K562 (cell line): Measurements from ENCODE around the gene LRP1-AS. TPM values are rescaled to one million over a fixed set of nuclear protein-coding genes. Genes with fewer than 3 reads are reported as not detected.

Experiments
- ATAC-seq: fragments of 200-7000 bp; cut with Tn5 transposase; 3 replicates; pipeline ENCODE4 v1.9.1; 2020; ENCODE audit warnings: moderate library complexity
- BruUV-seq: library from RNA; stranded (reverse); fragments of 400-500 nt; replicated peaks from 2 replicates; lab custom pipeline; 2021; lab: Mats Ljungman, UMichigan
- CTCF ChIA-PET: fragments of 300-600 bp; formaldehyde crosslinking; extraction: SDS; loops from one replicate; lab custom pipeline; 2021; ENCODE audit warnings: low intra/inter-chr PET ratio; lab: Yijun Ruan, JAX
- POLR2A ChIA-PET: fragments of 300-600, 350-650 bp; sonication (Branson Sonifier 250); formaldehyde crosslinking; extraction: SDS; loops from one replicate; lab custom pipeline; 2021; ENCODE audit warnings: antibody characterized with exemption, inconsistent platforms; lab: Yijun Ruan, JAX
- DNase-seq, 4 experiments: peaks; one replicate each; pipeline versions ENCODE4 v3.0.0 to v3.0.0-alpha.2; 2011 to 2018; ENCODE audit warnings: low spot score in 3 of 4, mixed read lengths in 3 of 4; ENCODE audit errors: extremely low read depth in 1 of 4
- FAIRE-seq: peaks from 2 replicates; lab custom pipeline; 2011; peaks lifted over from hg19 to GRCh38; lab: Jason Lieb, UNC
- H2AFZ ChIP-seq: 2 replicates; pipeline ENCODE4 v1.6.0; 2011; ENCODE audit warnings: low read depth, low read length, control low read depth, inconsistent platforms
- H3K27ac ChIP-seq: fragments of 200-600 bp; 3 replicates; pipeline ENCODE4 v1.8.0; 2011; ENCODE audit warnings: low read depth, mild to moderate bottlenecking, control low read depth, inconsistent platforms, low read length, moderate library complexity, mixed read lengths; ENCODE audit errors: extremely low read depth
- H3K27me3 ChIP-seq, 2 experiments: fragments of 300-600 bp in 1 of 2; 2 replicates in 1 of 2; 3 replicates in 1 of 2; pipeline versions ENCODE4 v1.6.0 to v1.8.0; 2011; ENCODE audit warnings: inconsistent platforms in 2 of 2, low read length in 2 of 2, mild to moderate bottlenecking in 1 of 2, mixed read lengths in 1 of 2, moderate library complexity in 1 of 2; ENCODE audit not compliant: control insufficient read depth in 2 of 2, insufficient read depth in 2 of 2
- H3K36me3 ChIP-seq: fragments of 300-600 bp; 3 replicates; pipeline ENCODE4 v1.8.0; 2011; ENCODE audit warnings: mild to moderate bottlenecking, low read length, inconsistent platforms; ENCODE audit not compliant: control insufficient read depth, insufficient read depth
- H3K4me1 ChIP-seq, 2 experiments: fragments of 200-600 bp in 1 of 2; replicated peaks in 1 of 2; 2 replicates in 1 of 2; 3 replicates in 1 of 2; pipeline versions ENCODE4 v1.5.1 to v1.8.0; 2011; ENCODE audit warnings: inconsistent platforms in 2 of 2, low read length in 2 of 2, mild to moderate bottlenecking in 1 of 2, mixed read lengths in 1 of 2, moderate library complexity in 1 of 2; ENCODE audit not compliant: control insufficient read depth in 2 of 2, insufficient read depth in 2 of 2
- H3K4me2 ChIP-seq: 2 replicates; pipeline ENCODE4 v1.6.1; 2011; ENCODE audit warnings: low read length, control low read depth, inconsistent platforms, mixed read lengths; ENCODE audit not compliant: insufficient read depth
- H3K4me3 ChIP-seq: fragments of 200-600 bp; sonication (generic), shearing (Covaris generic); 2 replicates; pipeline ENCODE4 v1.5.1; 2016; ENCODE audit warnings: control low read depth, inconsistent platforms
- H3K79me2 ChIP-seq: fragments of 200-600 bp; 3 replicates; pipeline ENCODE4 v1.8.0; 2011; ENCODE audit warnings: low read length, inconsistent platforms; ENCODE audit not compliant: control insufficient read depth, insufficient read depth
- H3K9ac ChIP-seq, 2 experiments: 2 replicates each; pipeline versions ENCODE4 v1.6.0 to v1.6.1; 2011; ENCODE audit warnings: low read depth in 2 of 2, low read length in 2 of 2, control low read depth in 1 of 2, inconsistent platforms in 1 of 2, mild to moderate bottlenecking in 1 of 2, mixed read lengths in 1 of 2; ENCODE audit not compliant: insufficient read depth in 1 of 2
- H3K9me1 ChIP-seq: one replicate; pipeline ENCODE4 v1.6.0; 2011; ENCODE audit warnings: inconsistent platforms, mild to moderate bottlenecking, low read length, moderate library complexity; ENCODE audit not compliant: control insufficient read depth, insufficient read depth
- H3K9me3 ChIP-seq: replicated peaks from 2 replicates; pipeline ENCODE4 v1.5.1; 2011; ENCODE audit warnings: low read depth, low read length, inconsistent platforms; ENCODE audit not compliant: control insufficient read depth, insufficient read depth
- H4K20me1 ChIP-seq: replicated peaks from 2 replicates; pipeline ENCODE4 v1.6.1; 2011; ENCODE audit warnings: low read length, inconsistent platforms, mixed read lengths; ENCODE audit not compliant: control insufficient read depth, insufficient read depth
- CC2D1A ChIP-seq: fragments of 450-650 bp; IDR thresholded peaks from 2 replicates; pipeline ENCODE4 v1.6.1; 2017; ENCODE audit warnings: mild to moderate bottlenecking
- CHD4 ChIP-seq: fragments of 200-600 bp; sonication (generic); IDR thresholded peaks from 3 replicates; pipeline ENCODE4 v1.6.1; 2012; ENCODE audit warnings: low read depth, mild to moderate bottlenecking, mixed read lengths, low read length, inconsistent platforms; ENCODE audit not compliant: insufficient read depth, insufficient replicate concordance, poor library complexity, severe bottlenecking
- CREB3 ChIP-seq: fragments of 450-650 bp; conservative IDR thresholded peaks from 2 replicates; pipeline ENCODE4 v1.6.1; 2016; ENCODE audit warnings: missing genetic modification characterization, low read depth, mild to moderate bottlenecking, missing compliant biosample characterization, moderate library complexity
- CTCF ChIP-seq, 3 experiments: IDR thresholded peaks in 2 of 3; conservative IDR thresholded peaks in 1 of 3; 2 replicates each; pipeline ENCODE4 v1.5.1; 2011 to 2012; ENCODE audit warnings: low read length in 3 of 3, mild to moderate bottlenecking in 3 of 3, control low read depth in 2 of 3, improper control_type of control experiment in 1 of 3, inconsistent platforms in 1 of 3, low read depth in 1 of 3, mixed read lengths in 1 of 3, moderate library complexity in 1 of 3; ENCODE audit not compliant: insufficient read depth in 2 of 3
- DEAF1 ChIP-seq: fragments of 450-650 bp; formaldehyde crosslinking; IDR thresholded peaks from 2 replicates; pipeline ENCODE4 v1.4.0; 2020; ENCODE audit warnings: mild to moderate bottlenecking, moderate library complexity
- MYC ChIP-seq, 2 experiments: fragments of 250-450 bp in 1 of 2; sonication (Bioruptor Pico) in 1 of 2; IDR thresholded peaks; 2 replicates each; pipeline versions ENCODE4 v1.5.1 to v1.6.1; 2012 to 2021; ENCODE audit warnings: low read depth in 2 of 2, borderline replicate concordance in 1 of 2, improper control_type of control experiment in 1 of 2, low read length in 1 of 2, mild to moderate bottlenecking in 1 of 2, moderate library complexity in 1 of 2
- NFYB ChIP-seq: IDR thresholded peaks from 2 replicates; pipeline ENCODE4 v1.6.1; 2011; ENCODE audit warnings: mild to moderate bottlenecking, moderate library complexity; ENCODE audit not compliant: insufficient read length; ENCODE audit errors: extremely low read depth
- NRF1 ChIP-seq, 2 experiments: fragments of 450-650 bp; IDR thresholded peaks in 1 of 2; conservative IDR thresholded peaks in 1 of 2; 2 replicates each; pipeline ENCODE4 v1.6.1; 2014; ENCODE audit warnings: mild to moderate bottlenecking in 2 of 2
- POLR3G ChIP-seq: IDR thresholded peaks from 2 replicates; pipeline ENCODE4 v1.6.1; 2011; ENCODE audit not compliant: insufficient read length, insufficient replicate concordance; ENCODE audit errors: extremely low read depth
- RAD21 ChIP-seq, 2 experiments: fragments of 250-450 bp in 1 of 2; fragments of 450-650 bp in 1 of 2; sonication (Bioruptor Pico) in 1 of 2; formaldehyde crosslinking in 1 of 2; IDR thresholded peaks in 1 of 2; conservative IDR thresholded peaks in 1 of 2; 2 replicates each; pipeline versions ENCODE4 v1.4.0 to v1.8.0; 2020 to 2022; ENCODE audit warnings: mild to moderate bottlenecking in 2 of 2, moderate library complexity in 1 of 2
- RBM39 ChIP-seq: fragments of 200-400 bp; formaldehyde crosslinking; optimal IDR thresholded peaks from 2 replicates; pipeline ENCODE3; 2018; ENCODE audit warnings: low read depth, low read length
- SMC3 ChIP-seq: conservative IDR thresholded peaks from 2 replicates; pipeline ENCODE4 v1.6.1; 2011; ENCODE audit warnings: low read depth, low read length, improper control_type of control experiment; ENCODE audit not compliant: insufficient read depth
- SPI1 ChIP-seq: IDR thresholded peaks from 2 replicates; pipeline ENCODE4 v1.6.1; 2011; ENCODE audit warnings: low read depth, low read length, control low read depth, borderline replicate concordance
- TRIM24 ChIP-seq, 2 experiments: fragments of 450-650 bp; IDR thresholded peaks; 2 replicates each; pipeline ENCODE4 v1.6.1; 2016
- ZNF347 ChIP-seq: fragments of 450-650 bp; formaldehyde crosslinking; IDR thresholded peaks from 2 replicates; pipeline ENCODE4 v1.4.0; 2020; ENCODE audit warnings: low read depth, mild to moderate bottlenecking, moderate library complexity
- WGBS: fragments of 100-300 bp; shearing (Covaris generic); methylation state at CpG from one replicate; pipeline ENCODE4 v1.1.6; 2016; ENCODE audit warnings: low coverage, mixed read lengths; ENCODE audit not compliant: insufficient coverage; ENCODE audit errors: missing lambda C conversion rate; 5-methylcytosine and 5-hydroxymethylcytosine counted together
- in situ Hi-C: fragments of 300-500 bp; cut with MboI; formaldehyde crosslinking; loops from 4 replicates; pipeline ENCODE4 v1.15.0; 2018; ENCODE audit warnings: inconsistent platforms, mixed read lengths
- intact Hi-C: fragments of 100-400 bp; cut with micrococcal nuclease; formaldehyde crosslinking; loops from 2 replicates; pipeline ENCODE4 v1.14.2; 2022
- polyA plus RNA-seq, 8 experiments: library from polyadenylated mRNA; depleted of rRNA in 4 of 8; stranded (reverse) in 5 of 8; unstranded in 3 of 8; fragments of >200 nt; fragmentation: Nextera tagmentation in 2 of 8; fragmentation: Illumina TruSeq in 1 of 8; extraction: Ambion mirVana in 2 of 8; extraction: Trizol in 1 of 8; gene quantifications; 2 replicates each; pipeline versions ENCODE4 v1.2.1 to v1.2.3, GENCODE V29; 2011 to 2014; ENCODE audit warnings: inconsistent platforms in 1 of 8, missing spikeins in 1 of 8
- total RNA-seq, 7 experiments: library from RNA; depleted of rRNA in 6 of 7; stranded (reverse); fragments of >200 nt in 6 of 7; fragmentation: Illumina TruSeq in 2 of 7; extraction: Trizol in 2 of 7; gene quantifications; 2 replicates each; pipeline versions ENCODE4 v1.2.1 to v1.2.3, GENCODE V29; 2011 to 2021; ENCODE audit warnings: low replicate concordance in 1 of 7

The LRP1-AS gene
- total and polyA plus RNA-seq, 9 of the 15 experiments (the other 6 are each of a cell fraction or from before 2014, with no cell fraction given), result not detected

- Histone ChIP-seq H3K79me2 (no peaks in the 10 kb centered on the region), H3K27me3 (peaks cover 56 to 86% of the 10 kb centered on the region in 2 experiments), H3K36me3 (no peaks in the 10 kb centered on the region), H3K4me2 (no peak overlapping the region), H3K4me3 (no peak overlapping the region), H4K20me1 (peaks cover 14% of the 10 kb centered on the region), H3K4me1 (peaks cover under 1 to 38% of the 10 kb centered on the region in 2 experiments; a peak in 3 of 5 replicates), H3K9me3 (no peaks in the 10 kb centered on the region), H2AFZ (no peak overlapping the region), H3K9ac (no peak overlapping the region), H3K27ac (no peak overlapping the region), H3K9me1 (peaks cover 2% of the 10 kb centered on the region)
- ChIA-PET CTCF (interaction anchor here (0.8 to 2.2 kb wide), 5 partner anchors 56 to 174 kb away, joined by 4 to 12 read pairs (median 9); no protein-coding TSS in a partner anchor), POLR2A (interaction anchor here (0.6 to 1.3 kb wide), 4 partner anchors 34 to 370 kb away, joined by 3 to 5 read pairs (median 4); partner anchors contain the start of gene NEMP1)
- WGBS, result 8% methylated on average over 13 of the region's 13 CpGs
- BruUV-seq, result no TSS peak
- peak; percentile 96 for FAIRE-seq
- ATAC-seq, result peak; percentile 95
- in situ Hi-C loops, result loop anchor here (5.0 to 10.0 kb wide), 2 partner anchors 346 to 428 kb away; partner anchors contain the start of gene PRIM1
- intact Hi-C loops, result loop anchor here (1.0 to 2.0 kb wide), 3 partner anchors 59 to 174 kb away; no protein-coding TSS in a partner anchor
- DNase-seq, result peak; percentile 78 to 92 (median 90)
- TF ChIP-seq DEAF1 (peak; percentile 74; the same call in 1 of the 2 replicates), RBM39 (peak; percentile 36), MYC (IDR thresholded peaks at IDR 0.05; ENCODE audit: low read depth, low read length) (0 out of 2 replicates have a peak, but pooled peaks have one; percentile 34), MYC (CRISPR knock-in tag; IDR thresholded peaks at IDR 0.05; ENCODE audit: borderline replicate concordance, low read depth) (no peak), ZNF347 (CRISPR knock-in tag) (no peak), NRF1 (conservative IDR thresholded peaks at IDR 0.05 in 1 of 2, IDR thresholded peaks at IDR 0.05 in 1 of 2) (peak in 1 of 2 experiments; percentile 37; a peak in 3 of 4 replicates), RAD21 (CRISPR knock-in tag; conservative IDR thresholded peaks at IDR 0.05 in 1 of 2, IDR thresholded peaks at IDR 0.05 in 1 of 2) (peak; percentile 86 to 92), SPI1 (peak; percentile 45; the same call in 1 of the 2 replicates), SMC3 (peak; percentile 82), POLR3G (no peak), CREB3 (tag) (no peak), TRIM24 (IDR thresholded peaks at IDR 0.05) (no peak), CTCF (IDR thresholded peaks at IDR 0.05 in 2 of 3, conservative IDR thresholded peaks at IDR 0.05 in 1 of 3; ENCODE audit: insufficient read depth in 2 of 3, low read depth in 1 of 3, low read length in 3 of 3) (peak; percentile 93 to 96 (median 93)), CHD4 (no peak), NFYB (no peak), CC2D1A (peak; percentile 72; the same call in 1 of the 2 replicates)
These were observed 35.6 kb upstream of the LRP1-AS start for GRCh38 chr12:57182918-57183575.
